Measurements from ENCODE around the gene RPLP1. TPM values are rescaled to one million over a fixed set of nuclear protein-coding genes. Genes with fewer than 3 reads are reported as not detected.

Gene RPLP1
- polyA plus RNA-seq, 1 donor from 2014 or later, result 3,528 TPM

GRCh38 chr15:69490356-69491037, 37.9 kb downstream of the RPLP1 start:
- H3K27me3 Mint-ChIP-seq, result peaks cover 2% of the 10 kb centered on the region
- H3K27ac Mint-ChIP-seq, result peak overlapping the region in 1 of 3 donors; percentile 6
- peaks cover 0 to 2% (median 0%) of the 10 kb centered on the region in 3 donors for H3K4me1 Mint-ChIP-seq
- no peak overlapping the region for H3K4me3 Mint-ChIP-seq
- peaks cover 4% of the 10 kb centered on the region for H3K36me3 Mint-ChIP-seq
- H3K9me3 Mint-ChIP-seq, result peaks cover 1 to 6% (median 5%) of the 10 kb centered on the region in 3 donors

GRCh38 chr15:69491038-69491505, 38.5 kb downstream of the RPLP1 start:
- Mint-ChIP-seq H3K27ac (no peak overlapping the region), H3K4me3 (no peak overlapping the region), H3K9me3 (peaks cover 1 to 5% (median 3%) of the 10 kb centered on the region in 3 donors), H3K27me3 (no peaks in the 10 kb centered on the region), H3K4me1 (peaks cover 0 to 2% (median 0%) of the 10 kb centered on the region in 3 donors), H3K36me3 (peaks cover 4% of the 10 kb centered on the region)

GRCh38 chr15:69493406-69493805, 40.8 kb downstream of the RPLP1 start:
- H3K27ac Mint-ChIP-seq, result peak overlapping the region in 1 of 3 donors; percentile 38
- H3K4me1 Mint-ChIP-seq, result peaks cover 0 to 2% (median 0%) of the 10 kb centered on the region in 3 donors
- no peak overlapping the region for H3K4me3 Mint-ChIP-seq
- H3K27me3 Mint-ChIP-seq, result peaks cover 3% of the 10 kb centered on the region
- no peaks in the 10 kb centered on the region for H3K36me3 Mint-ChIP-seq
- peaks cover 1 to 5% (median 3%) of the 10 kb centered on the region in 3 donors for H3K9me3 Mint-ChIP-seq

- Mint-ChIP-seq H3K4me1 (no peaks in the 10 kb centered on the region), H3K36me3 (no peaks in the 10 kb centered on the region)
Observed at GRCh38 chr15:69496001-69496400, 43.4 kb downstream of the RPLP1 start.

GRCh38 chr15:69497076-69497475, 44.5 kb downstream of the RPLP1 start:
- Mint-ChIP-seq H3K27ac (no peak overlapping the region), H3K4me3 (no peak overlapping the region), H3K27me3 (peaks cover 3% of the 10 kb centered on the region), H3K4me1 (no peaks in the 10 kb centered on the region), H3K36me3 (no peaks in the 10 kb centered on the region), H3K9me3 (peaks cover 0 to 1% (median 0%) of the 10 kb centered on the region in 3 donors)

More at GRCh38 chr15:69496001-69496400, 43.4 kb downstream of the RPLP1 start:
- H3K9me3 Mint-ChIP-seq, result peaks cover 3 to 5% (median 3%) of the 10 kb centered on the region in 3 donors
- H3K4me3 Mint-ChIP-seq, result no peak overlapping the region
- H3K27me3 Mint-ChIP-seq, result peaks cover 3% of the 10 kb centered on the region
- H3K27ac Mint-ChIP-seq, result no peak overlapping the region

- no peak overlapping the region for H3K27ac Mint-ChIP-seq
- H3K4me3 Mint-ChIP-seq, result no peak overlapping the region
- H3K9me3 Mint-ChIP-seq, result peaks cover 0 to 1% (median 0%) of the 10 kb centered on the region in 3 donors
- H3K27me3 Mint-ChIP-seq, result peaks cover 3% of the 10 kb centered on the region
- no peaks in the 10 kb centered on the region for H3K36me3 Mint-ChIP-seq
- H3K4me1 Mint-ChIP-seq, result no peaks in the 10 kb centered on the region
Observed at GRCh38 chr15:69497667-69498066, 45.0 kb downstream of the RPLP1 start.

- Mint-ChIP-seq H3K4me3 (peak overlapping the region in 1 of 4 donors; percentile 12), H3K4me1 (no peaks in the 10 kb centered on the region), H3K27me3 (peaks cover 3% of the 10 kb centered on the region), H3K9me3 (peaks cover 0 to 1% (median 0%) of the 10 kb centered on the region in 3 donors), H3K36me3 (no peaks in the 10 kb centered on the region), H3K27ac (no peak overlapping the region)
Observed at GRCh38 chr15:69498282-69498681, 45.7 kb downstream of the RPLP1 start.

GRCh38 chr15:69498987-69499386, 46.4 kb downstream of the RPLP1 start:
- peaks cover 0 to 1% (median 0%) of the 10 kb centered on the region in 3 donors for H3K9me3 Mint-ChIP-seq
- H3K4me1 Mint-ChIP-seq, result no peaks in the 10 kb centered on the region
- no peak overlapping the region for H3K27ac Mint-ChIP-seq
- H3K27me3 Mint-ChIP-seq, result peaks cover 3% of the 10 kb centered on the region
- no peak overlapping the region for H3K4me3 Mint-ChIP-seq
- no peaks in the 10 kb centered on the region for H3K36me3 Mint-ChIP-seq

- H3K9me3 Mint-ChIP-seq, result peaks cover 0 to 1% (median 0%) of the 10 kb centered on the region in 3 donors
- no peak overlapping the region for H3K27ac Mint-ChIP-seq
- H3K4me3 Mint-ChIP-seq, result no peak overlapping the region
- no peaks in the 10 kb centered on the region for H3K36me3 Mint-ChIP-seq
- peaks cover 3% of the 10 kb centered on the region for H3K27me3 Mint-ChIP-seq
- no peaks in the 10 kb centered on the region for H3K4me1 Mint-ChIP-seq
Observed at GRCh38 chr15:69499521-69500211, 47.0 kb downstream of the RPLP1 start.

- Mint-ChIP-seq H3K27ac (no peak overlapping the region), H3K4me3 (no peak overlapping the region), H3K4me1 (no peaks in the 10 kb centered on the region)
Observed at GRCh38 chr15:69500339-69500738, 47.7 kb downstream of the RPLP1 start.

GRCh38 chr15:69501456-69501855, 48.8 kb downstream of the RPLP1 start:
- Mint-ChIP-seq H3K27ac (no peak overlapping the region), H3K27me3 (peaks cover 3% of the 10 kb centered on the region), H3K9me3 (peaks cover 0 to 1% (median 0%) of the 10 kb centered on the region in 3 donors), H3K36me3 (no peaks in the 10 kb centered on the region), H3K4me3 (no peak overlapping the region), H3K4me1 (no peaks in the 10 kb centered on the region)

More at GRCh38 chr15:69500339-69500738, 47.7 kb downstream of the RPLP1 start:
- H3K9me3 Mint-ChIP-seq, result peaks cover 0 to 1% (median 0%) of the 10 kb centered on the region in 3 donors
- no peaks in the 10 kb centered on the region for H3K36me3 Mint-ChIP-seq
- H3K27me3 Mint-ChIP-seq, result peaks cover 3% of the 10 kb centered on the region

- H3K36me3 Mint-ChIP-seq, result no peaks in the 10 kb centered on the region
- no peak overlapping the region for H3K4me3 Mint-ChIP-seq
- no peaks in the 10 kb centered on the region for H3K4me1 Mint-ChIP-seq
- peaks cover 3% of the 10 kb centered on the region for H3K27me3 Mint-ChIP-seq
- peaks cover 0 to 1% (median 0%) of the 10 kb centered on the region in 3 donors for H3K9me3 Mint-ChIP-seq
- no peak overlapping the region for H3K27ac Mint-ChIP-seq
Observed at GRCh38 chr15:69502470-69503045, 49.9 kb downstream of the RPLP1 start.

GRCh38 chr15:69504352-69505040, 51.9 kb downstream of the RPLP1 start:
- Mint-ChIP-seq H3K4me1 (no peaks in the 10 kb centered on the region), H3K27me3 (no peaks in the 10 kb centered on the region), H3K36me3 (no peaks in the 10 kb centered on the region), H3K27ac (no peak overlapping the region), H3K4me3 (no peak overlapping the region), H3K9me3 (no peaks in the 10 kb centered on the region)

Data from IgD-negative memory B cell (primary cell).